DND-41 (cell line): ENCODE results near the gene TDRD12.

Experiments
- CTCF ChIP-seq: IDR thresholded peaks from 2 replicates; pipeline ENCODE4 v1.5.1; 2012; ENCODE audit warnings: borderline replicate concordance, low read length, moderate library complexity, mild to moderate bottlenecking; ENCODE audit not compliant: poor library complexity, severe bottlenecking; ENCODE audit errors: extremely low read depth
- EZH2 ChIP-seq: IDR thresholded peaks from 3 replicates; pipeline ENCODE4 v1.6.1; 2012; ENCODE audit warnings: borderline replicate concordance, low read depth, mild to moderate bottlenecking, moderate library complexity, low read length, inconsistent platforms; ENCODE audit not compliant: severe bottlenecking

DNA sequence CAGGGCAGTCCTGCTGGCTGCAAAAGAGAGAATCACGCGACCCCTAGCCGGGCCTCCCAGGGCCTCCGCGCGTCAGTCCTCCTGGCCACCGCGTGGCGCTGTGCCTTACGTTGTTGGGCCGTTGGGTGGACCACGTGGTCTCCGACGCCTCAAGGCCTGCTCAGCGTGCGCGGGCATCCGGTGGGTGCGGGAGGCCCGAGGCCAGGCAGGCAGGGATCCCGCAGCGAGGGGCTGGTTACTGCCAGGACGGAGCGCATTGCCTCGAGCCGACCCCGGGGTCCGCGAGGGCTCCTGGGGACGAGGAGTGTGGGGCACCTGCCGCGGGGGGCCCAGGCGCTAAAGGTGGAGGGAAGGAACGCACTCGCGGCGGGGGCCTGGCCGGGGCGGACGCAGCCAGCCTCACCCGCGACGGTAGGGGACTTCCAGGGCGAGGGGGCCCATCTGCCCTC is at the start of gene TDRD12:
- peak; percentile 19 for TF ChIP-seq CTCF
- TF ChIP-seq EZH2, result no peak
